A172 (cell line): ENCODE data around the gene CNTNAP5. TPM values are rescaled to one million over a fixed set of nuclear protein-coding genes. Genes with fewer than 3 reads are reported as not detected.
"Not testable (repeated sequence)": the region's sequence is repeated elsewhere in the genome, so short reads cannot be mapped to it uniquely, and the experiment has no call there.

Source experiments
- DNase-seq: peaks from one replicate; pipeline ENCODE4 v3.0.0-alpha.2; 2015; ENCODE audit warnings: low spot score
- total RNA-seq: library from RNA; depleted of rRNA; stranded (reverse); fragments of >200 nt; shearing (Covaris generic); gene quantifications from 2 replicates; pipeline ENCODE4 v1.2.3, GENCODE V29; 2014

The CNTNAP5 gene
- total RNA-seq, 1 experiment from 2014 or later: not detected

- DNase-seq: no peak
Observed at GRCh38 chr2:124323321-124323720, 298.2 kb downstream of the CNTNAP5 start.

DNA sequence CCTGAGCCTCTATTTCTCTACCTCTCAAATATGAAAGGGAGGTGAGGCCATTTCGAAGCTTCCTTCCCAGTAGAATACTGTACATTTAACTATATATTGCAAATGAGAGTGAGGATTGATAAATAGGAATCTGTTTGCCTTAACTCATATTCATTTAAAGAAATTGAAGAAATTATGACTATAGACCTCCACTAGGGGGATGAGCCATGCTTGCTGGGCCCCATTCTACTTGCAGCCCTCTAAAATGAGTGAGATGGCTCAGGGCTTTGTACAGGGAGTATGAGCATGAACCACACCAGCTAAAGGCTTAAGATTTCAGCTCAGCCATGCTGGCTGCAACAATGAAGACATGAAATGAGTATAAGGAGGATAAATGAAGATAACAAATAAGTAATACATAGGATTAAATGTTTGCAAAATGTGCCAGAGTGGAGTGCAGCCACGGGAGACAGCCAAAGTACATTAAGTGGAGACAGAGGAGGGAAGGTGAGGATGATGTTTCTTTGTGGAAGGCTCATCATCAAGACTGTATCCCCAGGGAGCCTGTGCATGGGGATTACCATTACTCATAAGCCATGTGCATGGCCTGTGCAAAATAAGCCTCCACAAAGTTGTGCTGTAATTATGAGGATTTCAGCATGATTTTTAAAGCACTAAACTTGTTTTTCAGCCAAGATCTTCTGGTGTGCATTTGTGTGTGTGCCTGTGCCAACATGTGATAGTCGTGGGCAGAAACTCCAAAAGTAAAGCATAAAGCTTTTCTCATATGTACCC lies 300.8 kb downstream of the CNTNAP5 start:
- DNase-seq: no peak

GRCh38 chr2:124327303-124327702 lies 302.2 kb downstream of the CNTNAP5 start:
- no peak for DNase-seq

DNA sequence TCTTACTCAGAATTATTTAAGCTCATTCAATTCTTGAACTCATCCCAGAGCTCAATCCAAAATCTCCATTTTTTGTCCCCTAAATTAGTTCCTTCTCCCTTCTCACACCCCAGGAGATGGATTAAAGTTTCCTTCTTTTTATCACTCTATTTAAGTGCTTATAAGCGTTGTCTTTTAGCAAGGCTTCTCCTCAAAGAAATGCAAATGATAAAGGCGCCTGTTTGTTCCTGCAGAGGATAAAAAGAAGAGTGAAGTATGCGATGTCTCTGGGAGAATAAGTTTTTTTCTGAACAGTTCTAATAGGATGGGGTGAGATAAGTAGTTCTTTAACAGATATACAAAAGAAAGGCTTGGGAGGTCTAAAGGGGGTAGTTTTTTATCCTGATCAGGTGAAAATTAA lies 303.3 kb downstream of the CNTNAP5 start:
- DNase-seq: no peak

- DNase-seq: no peak
Observed at GRCh38 chr2:124333784-124334183, 308.7 kb downstream of the CNTNAP5 start.

- DNase-seq: no peak
Observed at GRCh38 chr2:124335058-124335457, 310.0 kb downstream of the CNTNAP5 start.

DNA sequence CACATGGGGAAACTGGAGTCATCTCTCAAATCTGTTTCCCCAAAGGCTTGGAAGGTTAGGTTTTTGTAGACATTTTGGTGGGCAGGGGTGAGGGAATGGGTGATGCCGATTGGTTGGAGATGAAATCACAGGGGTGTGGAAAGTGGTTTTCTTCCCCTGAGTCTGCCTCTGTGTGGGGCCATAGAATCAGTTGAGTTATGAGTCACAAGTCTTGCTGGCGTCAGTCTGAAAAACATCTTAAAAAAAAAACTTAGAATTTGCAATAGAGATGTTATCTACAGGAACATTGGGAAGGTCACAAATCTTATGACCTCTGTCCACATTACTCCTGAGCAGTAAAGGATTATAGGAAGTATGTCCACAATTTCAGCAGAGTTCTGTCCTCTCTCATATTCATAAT lies 314.6 kb downstream of the CNTNAP5 start:
- no peak for DNase-seq

DNA sequence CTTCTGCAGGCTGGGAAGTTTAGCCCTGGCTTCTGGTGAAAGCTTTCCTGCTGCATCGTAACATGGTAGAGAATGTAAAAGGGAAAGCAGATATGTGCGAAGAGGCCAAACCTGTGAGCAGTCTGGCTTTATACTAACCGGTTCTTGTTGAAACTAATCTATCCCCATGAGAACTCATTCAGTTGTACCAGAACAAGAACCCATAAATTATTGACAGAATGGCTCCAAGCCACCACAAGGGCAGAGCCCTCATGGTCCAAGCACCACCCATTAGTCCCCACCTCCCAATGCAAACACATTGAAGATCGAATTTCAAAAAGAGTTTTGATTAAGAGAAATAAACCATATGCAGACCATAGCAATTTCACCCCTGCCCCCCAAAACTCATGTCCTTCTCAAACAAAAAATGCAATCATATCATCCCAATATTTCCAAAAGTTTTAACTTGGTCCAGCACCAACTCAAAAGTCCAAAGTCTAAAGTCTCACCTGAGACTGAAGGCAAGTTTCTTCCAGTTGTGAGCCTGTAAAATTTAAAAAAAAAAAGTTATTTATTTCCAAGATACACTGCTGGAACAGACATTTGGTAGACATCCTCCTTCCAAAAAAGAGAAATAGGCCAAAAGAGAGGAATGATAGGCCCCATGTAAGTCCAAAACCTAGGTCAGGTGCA lies 318.9 kb downstream of the CNTNAP5 start:
- DNase-seq: no peak

GRCh38 chr2:124347209-124347608 lies 322.1 kb downstream of the CNTNAP5 start:
- no peak for DNase-seq

DNA sequence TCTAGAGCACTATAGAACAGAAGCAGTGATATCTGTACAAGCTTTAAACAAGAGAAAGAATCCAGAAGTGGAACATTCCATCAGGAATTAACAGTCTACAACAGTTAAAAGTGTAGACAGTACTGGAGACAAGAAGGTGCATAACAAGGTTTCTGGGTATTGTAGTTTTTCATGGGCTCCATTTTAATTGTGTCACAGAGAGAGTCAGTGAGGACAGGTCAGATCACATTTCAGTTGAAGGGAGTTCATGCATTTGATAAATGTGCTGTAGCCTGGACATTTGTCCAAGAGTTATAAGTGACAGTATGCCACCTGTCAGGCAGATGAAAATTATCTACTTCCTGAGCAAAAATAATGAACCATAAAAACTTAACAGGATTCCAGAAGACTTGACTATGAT lies 328.6 kb downstream of the CNTNAP5 start:
- DNase-seq: no peak

DNA sequence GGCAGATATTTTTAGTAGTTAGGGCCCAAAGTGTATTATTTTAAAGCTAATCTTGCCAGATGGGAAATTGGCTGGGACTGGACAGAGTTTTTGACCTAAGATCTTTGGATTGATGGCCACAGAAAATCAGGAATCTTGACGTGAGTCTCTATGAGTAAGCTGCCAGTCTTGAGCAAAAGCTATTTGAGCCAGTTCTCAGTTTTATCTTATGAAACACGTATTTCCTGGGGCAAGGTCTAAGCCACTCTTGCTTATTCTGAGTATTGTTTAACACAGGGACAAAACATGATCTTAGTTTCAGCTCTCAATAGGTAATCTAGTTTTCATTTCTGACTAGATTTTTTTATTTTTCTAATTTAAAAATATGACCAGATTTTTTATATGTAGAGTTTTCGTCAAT lies 329.4 kb downstream of the CNTNAP5 start:
- no peak for DNase-seq

GRCh38 chr2:124361966-124362365 lies 336.9 kb downstream of the CNTNAP5 start:
- not testable (repeated sequence) for DNase-seq

DNA sequence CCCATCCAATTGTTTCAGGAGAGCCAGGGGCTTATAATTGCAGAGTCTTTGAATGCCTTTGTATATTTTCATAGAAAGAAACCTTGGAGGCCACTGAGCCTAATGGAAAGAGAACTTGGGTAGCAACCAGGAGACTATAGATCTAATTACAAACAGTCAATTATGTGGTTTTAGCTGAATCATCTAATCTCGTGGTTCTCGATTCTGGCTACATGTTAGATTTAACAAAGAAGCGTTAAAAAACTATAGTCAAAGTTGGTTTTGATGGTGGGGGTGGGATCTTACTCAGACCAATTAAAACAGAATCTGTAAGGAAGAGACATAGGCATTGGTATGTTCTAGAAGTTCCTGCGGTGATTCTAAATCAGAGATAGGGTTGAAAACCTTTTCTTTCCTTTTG lies 344.1 kb downstream of the CNTNAP5 start:
- no peak for DNase-seq

DNA sequence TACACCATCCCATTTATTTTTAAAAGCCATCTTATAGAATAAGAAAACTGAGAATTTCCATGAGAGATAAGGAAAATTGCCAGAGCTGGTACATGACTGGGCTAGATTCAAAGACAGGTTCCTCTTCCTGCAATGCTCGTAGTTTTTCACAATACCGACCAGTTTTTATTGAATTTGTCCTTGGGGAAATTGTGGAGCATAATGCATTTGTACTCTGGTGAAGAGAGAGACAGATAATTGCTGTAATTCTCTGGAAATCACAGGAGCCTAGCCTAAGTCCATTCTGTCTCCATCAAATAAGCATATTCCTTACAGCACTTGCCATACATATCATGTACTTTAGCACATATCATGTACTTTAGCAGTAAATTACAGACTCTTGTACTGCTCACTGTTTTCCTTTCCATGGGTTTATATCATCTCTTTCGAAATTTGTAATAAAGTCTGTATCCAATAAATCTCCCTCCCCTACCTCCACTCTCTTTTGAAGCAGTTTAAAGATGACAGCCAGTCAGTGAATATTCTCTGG lies 355.2 kb downstream of the CNTNAP5 start:
- no peak for DNase-seq

- DNase-seq: no peak
Observed at GRCh38 chr2:124382067-124382618, 357.1 kb downstream of the CNTNAP5 start.

GRCh38 chr2:124395961-124396360 lies 370.9 kb downstream of the CNTNAP5 start:
- no peak for DNase-seq

DNA sequence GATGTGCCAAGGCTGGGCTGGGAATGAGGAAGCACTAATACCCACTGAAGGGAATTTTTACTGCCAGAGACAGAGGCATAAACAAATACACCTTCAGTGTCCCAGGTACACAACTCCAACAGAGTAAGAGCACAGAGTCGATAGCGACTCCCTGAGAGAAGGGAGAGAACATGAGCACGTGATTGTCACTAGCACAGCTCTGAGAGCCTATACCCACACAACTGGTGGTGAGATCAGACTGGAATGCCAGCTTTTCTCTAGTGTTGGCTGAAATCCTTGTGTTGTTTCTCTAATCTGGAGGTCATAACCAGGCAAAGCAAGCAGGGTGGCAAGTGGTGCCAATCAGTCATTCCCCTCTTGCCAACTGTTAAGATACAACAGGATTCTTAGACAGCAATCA lies 377.2 kb downstream of the CNTNAP5 start:
- no peak for DNase-seq

DNA sequence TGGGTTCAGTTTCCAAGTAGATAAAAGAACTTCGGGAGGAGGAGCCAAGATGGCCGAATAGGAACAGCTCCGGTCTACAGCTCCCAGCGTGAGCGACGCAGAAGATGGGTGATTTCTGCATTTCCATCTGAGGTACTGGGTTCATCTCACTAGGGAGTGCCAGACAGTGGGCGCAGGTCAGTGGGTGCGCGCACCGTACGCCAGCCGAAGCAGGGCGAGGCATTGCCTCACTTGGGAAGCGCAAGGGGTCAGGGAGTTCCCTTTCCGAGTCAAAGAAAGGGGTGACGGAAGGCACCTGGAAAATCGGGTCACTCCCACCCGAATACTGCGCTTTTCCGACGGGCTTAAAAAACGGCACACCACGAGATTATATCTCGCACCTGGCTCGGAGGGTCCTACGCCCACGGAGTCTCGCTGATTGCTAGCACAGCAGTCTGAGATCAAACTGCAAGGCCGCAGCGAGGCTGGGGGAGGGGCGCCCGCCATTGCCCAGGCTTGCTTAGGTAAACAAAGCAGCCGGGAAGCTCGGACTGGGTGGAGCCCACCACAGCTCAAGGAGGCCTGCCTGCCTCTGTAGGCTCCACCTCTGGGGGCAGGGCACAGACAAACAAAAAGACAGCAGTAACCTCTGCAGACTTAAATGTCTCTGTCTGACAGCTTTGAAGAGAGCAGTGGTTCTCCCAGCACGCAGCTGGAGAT lies 382.9 kb downstream of the CNTNAP5 start:
- DNase-seq: not testable (repeated sequence)

DNA sequence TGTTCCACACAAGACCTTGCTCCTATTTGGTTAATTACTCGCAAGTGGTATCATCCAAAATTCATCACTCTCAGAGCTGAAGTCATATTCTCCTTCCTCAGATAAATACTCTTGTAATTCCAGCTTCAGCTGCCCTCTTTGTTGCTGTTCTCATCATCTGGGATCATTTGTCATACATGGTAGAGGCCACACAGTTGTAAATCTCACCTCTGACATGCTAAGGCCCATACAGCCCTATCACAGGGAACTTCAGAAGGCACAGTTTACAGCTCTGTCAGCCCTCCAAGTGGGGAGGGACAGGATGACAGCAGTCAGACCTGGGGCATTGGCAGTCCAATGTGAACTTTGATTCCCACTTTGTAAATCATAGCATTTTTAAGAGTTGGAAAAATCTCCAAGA lies 399.0 kb downstream of the CNTNAP5 start:
- DNase-seq: no peak

DNA sequence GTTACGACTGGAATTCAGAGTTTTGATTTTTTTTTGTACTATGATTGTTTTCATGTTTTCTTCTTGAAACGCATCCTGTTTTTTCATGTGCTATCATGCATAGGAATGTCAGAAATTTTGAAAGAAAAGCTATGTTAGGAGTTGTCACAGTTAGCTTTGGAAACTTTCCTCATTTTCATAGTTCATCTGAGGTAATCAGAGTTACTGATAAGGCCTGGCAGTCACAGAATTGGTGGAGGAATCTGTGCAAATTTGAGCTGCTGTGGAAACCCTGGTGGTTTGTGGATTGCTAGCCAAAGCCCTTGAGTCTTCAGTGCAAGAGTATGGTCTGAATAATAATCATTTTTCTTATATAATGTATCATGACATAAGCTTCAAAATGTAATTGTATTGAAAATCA lies 401.0 kb downstream of the CNTNAP5 start:
- no peak for DNase-seq

DNA sequence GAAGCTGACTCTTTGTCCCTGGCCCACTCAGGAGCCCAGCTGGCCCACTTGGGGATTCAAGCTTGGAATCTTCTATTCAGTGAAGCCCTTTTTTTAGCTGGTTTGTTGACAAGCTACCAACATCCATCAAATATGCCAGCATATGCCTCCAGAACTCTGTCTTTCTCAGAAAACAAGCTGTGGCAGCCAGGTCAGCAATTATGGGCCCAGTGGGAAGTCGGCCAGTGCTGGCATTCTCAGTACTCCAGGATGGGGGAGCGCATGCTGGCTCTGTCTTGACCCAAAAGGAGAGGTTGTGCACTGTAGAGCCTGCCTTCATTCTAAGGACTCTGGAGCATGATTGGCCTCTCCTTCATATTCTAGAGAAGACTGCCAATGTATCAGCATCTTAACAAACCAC lies 401.5 kb downstream of the CNTNAP5 start:
- no peak for DNase-seq

- no peak for DNase-seq
Observed at GRCh38 chr2:124437811-124438210, 412.7 kb downstream of the CNTNAP5 start.
